Gastroesophageal sphincter (tissue), 4 donors: Measurements from ENCODE around the gene TCF12. TPM values are rescaled to one million over a fixed set of nuclear protein-coding genes. Genes with fewer than 3 reads are reported as not detected.

ENCODE experiments used
- ATAC-seq: fragments of 150-250 bp; one replicate; pipeline ENCODE4 v1.9.1; 2016; ENCODE audit warnings: mild to moderate bottlenecking, moderate library complexity
- H3K27ac ChIP-seq, 4 donors: fragments of 200-600 bp; sonication (generic) in 3 of 4; 1 replicate in 3 of 4; 2 replicates in 1 of 4; pipeline ENCODE4 v1.5.1; 2016 to 2019
- H3K27me3 ChIP-seq: fragments of 200-600 bp; sonication (generic); one replicate; pipeline ENCODE4 v1.5.1; 2019
- H3K36me3 ChIP-seq, 2 donors: fragments of 200-600 bp; sonication (generic); one replicate each; pipeline ENCODE4 v1.5.1; 2019; ENCODE audit warnings: control low read depth in 1 of 2
- H3K4me1 ChIP-seq, 3 donors: fragments of 200-600 bp; sonication (generic); 1 replicate in 2 of 3; 2 replicates in 1 of 3; pipeline ENCODE4 v1.5.1; 2016 to 2019; ENCODE audit warnings: control low read depth in 2 of 3
- H3K4me3 ChIP-seq, 2 donors: fragments of 200-600 bp; sonication (generic); one replicate each; pipeline ENCODE4 v1.5.1; 2019; ENCODE audit warnings: mild to moderate bottlenecking in 1 of 2, moderate library complexity in 1 of 2
- H3K9me3 ChIP-seq, 3 donors: fragments of 200-600 bp; sonication (generic); one replicate each; pipeline ENCODE4 v1.5.1; 2017 to 2019; ENCODE audit warnings: control low read depth in 2 of 3
- CTCF ChIP-seq, 4 experiments: fragments of 200-600 bp in 2 of 4; fragments of 450-650 bp in 2 of 4; sonication (generic) in 1 of 4; IDR thresholded peaks; one replicate each; pipeline ENCODE4 v1.5.1; 2017 to 2019; ENCODE audit warnings: antibody characterized with exemption in 4 of 4, mild to moderate bottlenecking in 2 of 4, moderate library complexity in 2 of 4
- EP300 ChIP-seq: sonication (generic); formaldehyde crosslinking; IDR thresholded peaks from one replicate; pipeline ENCODE4 v1.6.1; 2017; ENCODE audit warnings: antibody characterized with exemption, mild to moderate bottlenecking
- POLR2A ChIP-seq, 2 donors: fragments of 450-650 bp; IDR thresholded peaks; one replicate each; pipeline ENCODE4 v1.6.1; 2017; ENCODE audit warnings: antibody characterized with exemption in 2 of 2, mild to moderate bottlenecking in 2 of 2, moderate library complexity in 1 of 2
- POLR2AphosphoS5 ChIP-seq: sonication (generic); formaldehyde crosslinking; IDR thresholded peaks from one replicate; pipeline ENCODE4 v1.6.1; 2017; ENCODE audit warnings: antibody characterized with exemption
- WGBS, 2 donors: methylation state at CpG; one replicate each; pipeline ENCODE4 v1.1.5; 2018; ENCODE audit warnings: low coverage in 1 of 2; 5-methylcytosine and 5-hydroxymethylcytosine counted together
- total RNA-seq, 4 donors: library from RNA; depleted of rRNA; stranded (reverse); fragments of >200 nt; gene quantifications; one replicate each; pipeline ENCODE4 v1.1.0, GENCODE V29; 2016

Gene TCF12
- total RNA-seq, 4 donors from 2014 or later, result 78.1 to 194 (median 154) TPM

DNA sequence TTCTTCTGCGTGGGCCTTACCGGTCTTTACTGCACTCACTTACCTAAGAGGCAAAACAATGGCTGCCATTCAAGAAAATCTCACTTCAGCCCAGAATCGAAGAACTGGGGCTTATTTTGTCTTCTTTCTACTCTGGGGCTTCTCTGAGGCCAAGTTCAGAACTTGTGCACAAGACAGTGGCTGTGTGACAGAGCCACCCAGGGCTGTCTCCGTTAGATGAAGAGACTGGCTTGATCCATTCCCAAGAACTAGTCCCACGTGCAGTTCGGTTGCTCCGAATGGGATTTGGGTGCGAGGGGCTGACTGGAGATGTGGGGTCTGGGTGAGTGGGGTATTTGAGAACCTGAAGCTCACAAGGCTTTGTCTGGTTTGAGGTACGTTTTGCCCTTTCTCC, 795 bp upstream of the TCF12 start:
- Histone ChIP-seq H3K4me3 (peak overlapping the region; percentile 94 to 95), H3K9me3 (no peaks in the 10 kb centered on the region), H3K36me3 (no peaks in the 10 kb centered on the region), H3K27ac (peak overlapping the region; percentile 92 to 99 (median 98)), H3K27me3 (no peaks in the 10 kb centered on the region), H3K4me1 (peaks cover 0 to 63% (median 9%) of the 10 kb centered on the region in 3 donors)
- WGBS, 2 donors, result 0 to 21% methylated on average over 1 to 6 of the region's 9 CpGs
- no peak for ATAC-seq
- TF ChIP-seq CTCF (IDR thresholded peaks at IDR 0.05) (no peak), POLR2AphosphoS5 (no peak), EP300 (no peak), POLR2A (IDR thresholded peaks at IDR 0.05) (no peak)

- Histone ChIP-seq H3K36me3 (no peaks in the 10 kb centered on the region), H3K27me3 (no peaks in the 10 kb centered on the region), H3K4me1 (peaks cover 3 to 69% (median 14%) of the 10 kb centered on the region in 3 donors), H3K4me3 (peak overlapping the region; percentile 94 to 95), H3K9me3 (no peaks in the 10 kb centered on the region), H3K27ac (peak overlapping the region; percentile 92 to 99 (median 98))
- TF ChIP-seq POLR2A (IDR thresholded peaks at IDR 0.05) (peak; percentile 35 to 36), POLR2AphosphoS5 (peak; percentile 38), EP300 (no peak), CTCF (IDR thresholded peaks at IDR 0.05) (no peak)
- peak; percentile 33 for ATAC-seq
- no CpG with 5 or more reads among the region's 81 CpGs for WGBS, 2 donors
Observed at GRCh38 chr15:56919031-56919608, 676 bp downstream of the TCF12 start.

GRCh38 chr15:56919609-56920366, 1.3 kb downstream of the TCF12 start:
- peak; percentile 1 for ATAC-seq
- Histone ChIP-seq H3K9me3 (no peaks in the 10 kb centered on the region), H3K4me3 (peak overlapping the region; percentile 94 to 95), H3K4me1 (peaks cover 3 to 75% (median 14%) of the 10 kb centered on the region in 3 donors), H3K27me3 (no peaks in the 10 kb centered on the region), H3K27ac (peak overlapping the region; percentile 92 to 99 (median 98)), H3K36me3 (no peaks in the 10 kb centered on the region)
- 0 to 3% methylated on average over 10 to 26 of the region's 42 CpGs for WGBS, 2 donors
- TF ChIP-seq CTCF (IDR thresholded peaks at IDR 0.05), result no peak
- TF ChIP-seq EP300, result no peak
- TF ChIP-seq POLR2A (IDR thresholded peaks at IDR 0.05), result no peak
- TF ChIP-seq POLR2AphosphoS5, result no peak

- WGBS, 2 donors, result 0 to 14% methylated on average over 1 to 3 of the region's 3 CpGs
- no peaks in the 10 kb centered on the region for H3K9me3 ChIP-seq
- peaks cover 3 to 78% (median 14%) of the 10 kb centered on the region in 3 donors for H3K4me1 ChIP-seq
- H3K36me3 ChIP-seq, result no peaks in the 10 kb centered on the region
- H3K4me3 ChIP-seq, result peak overlapping the region; percentile 94 to 95
- no peaks in the 10 kb centered on the region for H3K27me3 ChIP-seq
- H3K27ac ChIP-seq, result peak overlapping the region in 1 of 4 donors; percentile 99
- TF ChIP-seq CTCF (IDR thresholded peaks at IDR 0.05) (no peak), POLR2A (IDR thresholded peaks at IDR 0.05) (no peak), POLR2AphosphoS5 (no peak), EP300 (no peak)
- ATAC-seq, result no peak
Observed at GRCh38 chr15:56920367-56920627, 1.9 kb downstream of the TCF12 start.

- Histone ChIP-seq H3K36me3 (peaks cover 0 to 5% of the 10 kb centered on the region in 2 donors), H3K4me1 (peaks cover 5 to 80% (median 11%) of the 10 kb centered on the region in 3 donors)
- no peak for ATAC-seq
Observed at GRCh38 chr15:56923174-56923591, 4.7 kb downstream of the TCF12 start.

More at GRCh38 chr15:56923174-56923591, 4.7 kb downstream of the TCF12 start:
- H3K27ac ChIP-seq, result no peak overlapping the region
- H3K4me3 ChIP-seq, result no peak overlapping the region
- no peaks in the 10 kb centered on the region for H3K27me3 ChIP-seq
- H3K9me3 ChIP-seq, result no peaks in the 10 kb centered on the region
- 60 to 74% methylated on average over 3 of the region's 3 CpGs for WGBS, 2 donors
- no peak for TF ChIP-seq POLR2A (IDR thresholded peaks at IDR 0.05)
- TF ChIP-seq CTCF (IDR thresholded peaks at IDR 0.05), result no peak
- no peak for TF ChIP-seq EP300
- no peak for TF ChIP-seq POLR2AphosphoS5
